DND-41 (cell line): ENCODE measurements around the gene PCDH9.
A peak's percentile ranks its signal among the peaks of the same experiment; 100 is the strongest.

Experiments used
- ATAC-seq: fragments of 200-7000 bp; cut with Tn5 transposase; 3 replicates; pipeline ENCODE4 v1.9.1; 2021; ENCODE audit warnings: low read depth; ENCODE audit not compliant: insufficient read depth
- DNase-seq: peaks from one replicate; pipeline ENCODE4 v3.0.0-alpha.2; 2020
- H2AFZ ChIP-seq: 2 replicates; pipeline ENCODE4 v1.6.0; 2012; ENCODE audit warnings: low read depth, low read length
- H3K27ac ChIP-seq: 2 replicates; pipeline ENCODE4 v1.5.1; 2012; ENCODE audit warnings: low read length, inconsistent platforms
- H3K27me3 ChIP-seq: fragments of 200-600 bp; sonication (generic); 2 replicates; pipeline ENCODE4 v1.6.0; 2012; ENCODE audit warnings: low read length, mild to moderate bottlenecking, inconsistent platforms; ENCODE audit not compliant: insufficient read depth, poor library complexity
- H3K36me3 ChIP-seq: 2 replicates; pipeline ENCODE4 v1.5.1; 2012; ENCODE audit warnings: low read length, inconsistent platforms; ENCODE audit not compliant: insufficient read depth
- H3K4me1 ChIP-seq: 2 replicates; pipeline ENCODE4 v1.5.1; 2012; ENCODE audit warnings: mild to moderate bottlenecking, low read length; ENCODE audit not compliant: insufficient read depth
- H3K4me2 ChIP-seq: 2 replicates; pipeline ENCODE4 v1.6.0; 2012; ENCODE audit warnings: mild to moderate bottlenecking, moderate library complexity, low read length, inconsistent platforms; ENCODE audit not compliant: insufficient read depth
- H3K4me3 ChIP-seq, 2 experiments: fragments of 200-600 bp in 1 of 2; shearing (Covaris generic) in 1 of 2; 2 replicates each; pipeline ENCODE4 v1.5.1; 2012 to 2016; ENCODE audit warnings: inconsistent platforms in 2 of 2, low read length in 2 of 2, mild to moderate bottlenecking in 2 of 2, low read depth in 1 of 2, moderate library complexity in 1 of 2
- H3K79me2 ChIP-seq: 2 replicates; pipeline ENCODE4 v1.6.0; 2012; ENCODE audit warnings: low read length, inconsistent platforms; ENCODE audit not compliant: insufficient read depth
- H3K9ac ChIP-seq: 2 replicates; pipeline ENCODE4 v1.6.0; 2012; ENCODE audit warnings: low read depth, mild to moderate bottlenecking, inconsistent platforms, low read length, moderate library complexity
- H3K9me3 ChIP-seq: 2 replicates; pipeline ENCODE4 v1.5.1; 2012; ENCODE audit warnings: low read length, moderate library complexity, mild to moderate bottlenecking, inconsistent platforms; ENCODE audit not compliant: insufficient read depth, severe bottlenecking
- H4K20me1 ChIP-seq: 2 replicates; pipeline ENCODE4 v1.6.0; 2012; ENCODE audit warnings: low read length; ENCODE audit not compliant: insufficient read depth
- EZH2 ChIP-seq: IDR thresholded peaks from 3 replicates; pipeline ENCODE4 v1.6.1; 2012; ENCODE audit warnings: borderline replicate concordance, low read depth, mild to moderate bottlenecking, moderate library complexity, low read length, inconsistent platforms; ENCODE audit not compliant: severe bottlenecking
- TF ChIP-seq, protein P1 (sequence below): IDR thresholded peaks from 2 replicates; pipeline ENCODE4 v1.5.1; 2012; ENCODE audit warnings: borderline replicate concordance, low read length, moderate library complexity, mild to moderate bottlenecking; ENCODE audit not compliant: poor library complexity, severe bottlenecking; ENCODE audit errors: extremely low read depth

The PCDH9 gene

DNA sequence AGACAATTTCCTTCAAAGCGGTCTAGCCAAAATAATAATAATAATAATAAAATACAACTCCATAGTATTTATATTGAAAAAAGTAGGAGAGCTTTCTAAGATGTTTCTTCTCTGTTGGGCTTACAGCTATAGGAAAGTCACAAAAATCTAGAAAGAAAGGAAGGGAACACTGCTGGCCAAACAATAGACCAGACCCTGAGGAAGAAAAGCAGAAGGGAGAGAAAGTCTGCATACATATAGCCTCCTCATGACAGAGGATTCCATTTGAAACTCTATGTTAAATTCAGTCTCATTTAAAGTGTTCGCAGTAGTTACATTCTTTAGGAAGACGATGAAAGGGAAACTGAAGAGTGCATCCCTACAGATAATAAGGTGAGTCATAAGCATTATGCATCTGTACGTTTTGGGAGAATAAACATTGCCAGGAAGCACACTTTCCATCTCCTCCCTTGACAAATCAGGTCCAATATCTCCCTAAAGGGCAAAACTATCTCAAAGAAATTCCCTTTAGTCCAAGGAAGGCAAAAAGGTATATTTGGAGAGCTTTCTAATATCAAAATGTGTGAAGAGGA lies 86.5 kb downstream of the PCDH9 start:
- Histone ChIP-seq H3K27ac (no peak overlapping the region), H3K9me3 (no peaks in the 10 kb centered on the region), H4K20me1 (no peaks in the 10 kb centered on the region), H3K4me2 (no peak overlapping the region), H3K4me3 (no peak overlapping the region), H3K4me1 (no peaks in the 10 kb centered on the region), H3K27me3 (no peaks in the 10 kb centered on the region), H2AFZ (peak overlapping the region; percentile 52; the same call in 1 of the 2 replicates), H3K36me3 (no peaks in the 10 kb centered on the region), H3K9ac (no peak overlapping the region), H3K79me2 (no peaks in the 10 kb centered on the region)
- TF ChIP-seq, protein P1, sequence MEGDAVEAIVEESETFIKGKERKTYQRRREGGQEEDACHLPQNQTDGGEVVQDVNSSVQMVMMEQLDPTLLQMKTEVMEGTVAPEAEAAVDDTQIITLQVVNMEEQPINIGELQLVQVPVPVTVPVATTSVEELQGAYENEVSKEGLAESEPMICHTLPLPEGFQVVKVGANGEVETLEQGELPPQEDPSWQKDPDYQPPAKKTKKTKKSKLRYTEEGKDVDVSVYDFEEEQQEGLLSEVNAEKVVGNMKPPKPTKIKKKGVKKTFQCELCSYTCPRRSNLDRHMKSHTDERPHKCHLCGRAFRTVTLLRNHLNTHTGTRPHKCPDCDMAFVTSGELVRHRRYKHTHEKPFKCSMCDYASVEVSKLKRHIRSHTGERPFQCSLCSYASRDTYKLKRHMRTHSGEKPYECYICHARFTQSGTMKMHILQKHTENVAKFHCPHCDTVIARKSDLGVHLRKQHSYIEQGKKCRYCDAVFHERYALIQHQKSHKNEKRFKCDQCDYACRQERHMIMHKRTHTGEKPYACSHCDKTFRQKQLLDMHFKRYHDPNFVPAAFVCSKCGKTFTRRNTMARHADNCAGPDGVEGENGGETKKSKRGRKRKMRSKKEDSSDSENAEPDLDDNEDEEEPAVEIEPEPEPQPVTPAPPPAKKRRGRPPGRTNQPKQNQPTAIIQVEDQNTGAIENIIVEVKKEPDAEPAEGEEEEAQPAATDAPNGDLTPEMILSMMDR = no peak
- TF ChIP-seq EZH2 = no peak
- DNase-seq = no peak
- no peak for ATAC-seq

DNA sequence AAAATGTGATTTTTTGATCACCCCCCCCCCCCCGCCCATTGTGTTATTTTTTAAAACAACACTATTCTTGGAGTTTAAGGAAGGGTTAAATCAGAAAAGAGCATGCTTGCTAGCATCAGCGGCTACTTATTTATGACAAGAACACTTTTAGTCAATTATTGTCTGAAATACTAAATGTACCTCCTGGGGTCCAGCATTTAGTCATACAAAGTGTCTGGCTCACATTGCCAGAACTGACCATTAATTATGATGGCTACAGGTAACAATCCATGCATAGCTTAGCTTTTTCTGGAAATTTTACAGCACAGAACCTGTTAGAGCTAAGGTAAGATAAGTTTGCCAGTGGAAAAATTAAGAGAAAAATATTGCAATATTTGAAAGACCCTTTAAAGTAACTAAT lies 90.1 kb downstream of the PCDH9 start:
- ATAC-seq (no peak), DNase-seq (no peak)
- no peaks in the 10 kb centered on the region for H4K20me1 ChIP-seq
- TF ChIP-seq, protein P1 = no peak
- no peak for TF ChIP-seq EZH2
- no peaks in the 10 kb centered on the region for H3K27me3 ChIP-seq
- H3K4me3 ChIP-seq = no peak overlapping the region
- H3K27ac ChIP-seq = no peak overlapping the region
- H3K9me3 ChIP-seq = no peaks in the 10 kb centered on the region
- no peaks in the 10 kb centered on the region for H3K36me3 ChIP-seq
- no peaks in the 10 kb centered on the region for H3K79me2 ChIP-seq
- H3K4me2 ChIP-seq = no peak overlapping the region
- no peak overlapping the region for H3K9ac ChIP-seq
- H3K4me1 ChIP-seq = peaks cover 5% of the 10 kb centered on the region
- no peak overlapping the region for H2AFZ ChIP-seq

DNA sequence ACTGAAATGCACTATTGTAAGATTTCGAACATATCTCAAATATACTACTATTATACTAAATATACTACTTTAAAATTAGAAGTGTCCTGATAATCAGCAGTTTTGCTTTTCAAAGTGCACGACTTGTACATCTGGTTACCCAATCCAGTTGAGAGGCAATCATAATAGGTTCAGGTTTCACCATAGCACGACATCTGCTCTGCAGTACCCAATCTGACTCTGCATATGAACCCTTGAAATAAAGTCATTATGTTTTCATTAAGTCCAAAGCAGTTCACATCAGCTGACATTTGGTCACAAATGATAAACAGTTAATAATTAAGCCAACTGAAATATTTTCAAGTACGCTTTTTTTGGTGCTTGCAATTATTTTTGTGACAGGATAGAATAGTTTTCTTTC lies 90.6 kb downstream of the PCDH9 start:
- ATAC-seq (no peak), DNase-seq (no peak)
- Histone ChIP-seq H3K4me1 (peaks cover 9% of the 10 kb centered on the region), H2AFZ (no peak overlapping the region), H3K36me3 (no peaks in the 10 kb centered on the region), H3K27me3 (no peaks in the 10 kb centered on the region), H3K9ac (no peak overlapping the region), H3K4me2 (no peak overlapping the region), H3K4me3 (no peak overlapping the region), H4K20me1 (no peaks in the 10 kb centered on the region), H3K79me2 (no peaks in the 10 kb centered on the region), H3K9me3 (no peaks in the 10 kb centered on the region), H3K27ac (no peak overlapping the region)
- TF ChIP-seq, protein P1 = no peak
- TF ChIP-seq EZH2 = no peak

DNA sequence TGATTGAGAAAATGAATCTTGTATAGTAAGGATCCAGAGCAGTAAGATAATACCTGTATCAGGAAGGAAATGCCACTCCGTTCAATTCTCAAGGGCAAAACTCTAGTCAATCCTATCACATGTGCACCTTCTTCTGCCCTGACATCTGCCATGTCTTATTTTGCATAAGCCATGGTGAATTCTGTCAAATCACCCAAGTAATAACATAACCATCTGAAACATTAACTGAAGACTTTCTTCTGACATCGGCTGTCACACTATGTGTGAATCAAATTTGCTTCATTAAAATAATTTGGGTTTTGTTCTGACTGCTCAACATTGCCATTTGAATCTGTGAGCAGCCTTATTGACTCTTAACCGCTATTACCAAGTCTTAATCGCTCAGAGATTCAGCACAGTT lies 91.2 kb downstream of the PCDH9 start:
- Histone ChIP-seq H2AFZ (peak overlapping the region; percentile 13; the same call in 1 of the 2 replicates), H3K27me3 (no peaks in the 10 kb centered on the region), H4K20me1 (no peaks in the 10 kb centered on the region), H3K27ac (no peak overlapping the region), H3K9me3 (no peaks in the 10 kb centered on the region), H3K79me2 (no peaks in the 10 kb centered on the region), H3K4me3 (no peak overlapping the region), H3K9ac (no peak overlapping the region), H3K4me2 (no peak overlapping the region), H3K4me1 (peaks cover 15% of the 10 kb centered on the region), H3K36me3 (no peaks in the 10 kb centered on the region)
- no peak for ATAC-seq
- TF ChIP-seq, protein P1 = no peak
- no peak for TF ChIP-seq EZH2
- no peak for DNase-seq
